GM18498 (cell line): Measurements from ENCODE around the gene UTS2R.
"Not testable (repeated sequence)": the region's sequence is repeated elsewhere in the genome, so short reads cannot be mapped to it uniquely, and the experiment has no call there.

ENCODE experiments used
- ATAC-seq: cut with Tn5 transposase; IDR thresholded peaks from one replicate; pipeline ENCODE4 v1.9.1; 2021; ENCODE audit warnings: mild to moderate bottlenecking, moderate library complexity; ENCODE audit not compliant: unreplicated experiment

UTS2R gene

GRCh38 chr17:82334204-82334621 lies 37.4 kb upstream of the UTS2R start:
- no peak for ATAC-seq

GRCh38 chr17:82334622-82335394 lies 36.8 kb upstream of the UTS2R start:
- ATAC-seq: no peak

GRCh38 chr17:82338858-82339633 lies 32.5 kb upstream of the UTS2R start:
- no peak for ATAC-seq

- ATAC-seq: no peak
Observed at GRCh38 chr17:82339634-82340580, 31.7 kb upstream of the UTS2R start.

- ATAC-seq: no peak
Observed at GRCh38 chr17:82342361-82343079, 29.0 kb upstream of the UTS2R start.

- ATAC-seq: no peak
Observed at GRCh38 chr17:82343560-82343959, 28.0 kb upstream of the UTS2R start.

- no peak for ATAC-seq
Observed at GRCh38 chr17:82344175-82344907, 27.2 kb upstream of the UTS2R start.

- ATAC-seq: no peak
Observed at GRCh38 chr17:82345151-82345976, 26.2 kb upstream of the UTS2R start.

GRCh38 chr17:82346342-82347300 lies 24.9 kb upstream of the UTS2R start:
- no peak for ATAC-seq

- not testable (repeated sequence) for ATAC-seq
Observed at GRCh38 chr17:82347994-82348393, 23.6 kb upstream of the UTS2R start.

GRCh38 chr17:82348434-82348833 lies 23.1 kb upstream of the UTS2R start:
- ATAC-seq: no peak

GRCh38 chr17:82348866-82349265 lies 22.7 kb upstream of the UTS2R start:
- no peak for ATAC-seq

- no peak for ATAC-seq
Observed at GRCh38 chr17:82349287-82349701, 22.3 kb upstream of the UTS2R start.

- no peak for ATAC-seq
Observed at GRCh38 chr17:82350182-82351030, 21.2 kb upstream of the UTS2R start.

- no peak for ATAC-seq
Observed at GRCh38 chr17:82351254-82351712, 20.3 kb upstream of the UTS2R start.

GRCh38 chr17:82351713-82352488 lies 19.7 kb upstream of the UTS2R start:
- ATAC-seq: no peak
